Measurements from ENCODE around the gene GALNT9.
"Not testable (repeated sequence)": the region's sequence is repeated elsewhere in the genome, so short reads cannot be mapped to it uniquely, and the experiment has no call there.

GALNT9 gene

DNA sequence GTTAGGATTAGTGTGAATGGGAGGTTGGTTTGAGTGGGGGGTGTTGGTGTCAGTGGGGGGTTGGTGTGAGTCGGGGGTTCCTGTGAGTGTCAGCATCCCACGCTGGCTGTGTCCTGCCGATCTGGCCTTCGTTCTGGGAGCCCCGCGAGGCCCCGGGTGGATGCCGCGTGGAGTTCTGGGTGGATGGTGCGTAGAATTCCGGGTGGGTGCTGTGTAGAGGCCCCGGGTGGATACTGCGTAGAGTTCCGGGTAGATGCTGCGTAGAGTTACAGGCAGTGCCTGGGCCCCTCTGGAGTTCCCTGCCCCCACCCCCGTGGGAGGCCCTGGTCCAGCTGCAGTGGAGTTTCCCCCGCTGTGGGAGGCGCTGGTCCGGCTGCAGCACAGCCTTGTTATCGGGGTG, 176.4 kb downstream of the GALNT9 start:
- no peak for DNase-seq

- DNase-seq: no peak
Observed at GRCh38 chr12:132152411-132152821, 177.0 kb downstream of the GALNT9 start.

GRCh38 chr12:132151766-132152410, 177.5 kb downstream of the GALNT9 start:
- DNase-seq: no peak

GRCh38 chr12:132151145-132151765, 178.1 kb downstream of the GALNT9 start:
- no peak for DNase-seq

GRCh38 chr12:132150780-132151144, 178.6 kb downstream of the GALNT9 start:
- DNase-seq: no peak

DNA sequence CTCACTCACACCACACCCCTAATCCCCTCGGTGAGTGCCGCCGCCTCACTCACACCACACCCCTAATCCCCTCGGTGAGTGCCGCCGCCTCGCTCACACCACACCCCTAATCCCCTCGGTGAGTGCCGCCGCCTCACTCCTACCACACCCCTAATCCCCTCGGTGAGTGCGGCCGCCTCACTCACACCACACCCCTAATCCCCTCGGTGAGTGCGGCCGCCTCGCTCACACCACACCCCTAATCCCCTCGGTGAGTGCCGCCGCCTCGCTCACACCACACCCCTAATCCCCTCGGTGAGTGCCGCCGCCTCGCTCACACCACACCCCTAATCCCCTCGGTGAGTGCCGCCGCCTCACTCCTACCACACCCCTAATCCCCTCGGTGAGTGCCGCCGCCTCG, 179.9 kb downstream of the GALNT9 start:
- not testable (repeated sequence) for DNase-seq

- DNase-seq: no peak
Observed at GRCh38 chr12:132148368-132149045, 180.9 kb downstream of the GALNT9 start.

- no peak for DNase-seq
Observed at GRCh38 chr12:132147423-132148367, 181.7 kb downstream of the GALNT9 start.

GRCh38 chr12:132146772-132147422, 182.5 kb downstream of the GALNT9 start:
- DNase-seq: no peak

Measured in NCI-H1105 (cell line).